PC-3 (cell line): ENCODE data around the gene PRDM12. TPM values are rescaled to one million over a fixed set of nuclear protein-coding genes. Genes with fewer than 3 reads are reported as not detected.

Source experiments
- ATAC-seq: fragments of 200-7000 bp; cut with Tn5 transposase; 2 replicates; pipeline ENCODE4 v1.9.1; 2020; ENCODE audit warnings: mild to moderate bottlenecking, moderate library complexity
- BruUV-seq: library from RNA; stranded (reverse); fragments of 400-500 nt; replicated peaks from 2 replicates; lab custom pipeline; 2021; lab: Mats Ljungman, UMichigan
- CTCF ChIA-PET: fragments of 300-600 bp; sonication (Branson Sonifier 250); formaldehyde crosslinking; loops from one replicate; lab custom pipeline; 2022; ENCODE audit warnings: antibody characterized with exemption; lab: Charles Lee
- POLR2A ChIA-PET: fragments of 300-600 bp; sonication (Branson Sonifier 250); formaldehyde crosslinking; loops from one replicate; lab custom pipeline; 2022; ENCODE audit warnings: antibody characterized with exemption; ENCODE audit not compliant: unreplicated experiment; lab: Charles Lee
- DNase-seq: peaks from one replicate; pipeline ENCODE4 v3.0.0-alpha.2; 2015
- H2AFZ ChIP-seq: fragments of 300-600 bp; sonication (generic); 2 replicates; pipeline ENCODE4 v1.6.0; 2016; ENCODE audit warnings: antibody characterized with exemption, low read length
- H3F3A ChIP-seq: fragments of 300-600 bp; sonication (generic); one replicate; pipeline ENCODE4 v1.6.0; 2017; ENCODE audit warnings: antibody characterized with exemption, low read length, control low read depth, mild to moderate bottlenecking; ENCODE audit not compliant: unreplicated experiment
- H3K27ac ChIP-seq: fragments of 300-600 bp; sonication (generic); 2 replicates; pipeline ENCODE4 v1.5.1; 2016; ENCODE audit warnings: mild to moderate bottlenecking, low read length
- H3K27me3 ChIP-seq: fragments of 300-600 bp; sonication (generic); 2 replicates; pipeline ENCODE4 v1.6.1; 2016; ENCODE audit warnings: low read length, mixed read lengths
- H3K36me3 ChIP-seq: fragments of 300-600 bp; sonication (generic); 2 replicates; pipeline ENCODE4 v1.6.1; 2016; ENCODE audit warnings: low read depth, mixed run types, low read length, mixed read lengths
- H3K4me1 ChIP-seq: fragments of 300-600 bp; sonication (generic); 2 replicates; pipeline ENCODE4 v1.5.1; 2016; ENCODE audit warnings: low read length; ENCODE audit not compliant: insufficient read depth
- H3K4me2 ChIP-seq: fragments of 300-600 bp; sonication (generic); 2 replicates; pipeline ENCODE4 v1.6.0; 2016; ENCODE audit warnings: low read length
- H3K4me3 ChIP-seq: fragments of 300-600 bp; sonication (generic); 2 replicates; pipeline ENCODE4 v1.5.1; 2016; ENCODE audit warnings: mild to moderate bottlenecking, low read length, mixed read lengths
- H3K79me2 ChIP-seq: fragments of 300-600 bp; sonication (generic); 2 replicates; pipeline ENCODE4 v1.6.1; 2017; ENCODE audit warnings: low read length, mixed read lengths
- H3K9ac ChIP-seq: fragments of 300-600 bp; sonication (generic); 2 replicates; pipeline ENCODE4 v1.6.0; 2016; ENCODE audit warnings: mild to moderate bottlenecking, low read length
- H3K9me2 ChIP-seq: fragments of 300-600 bp; sonication (generic); replicated peaks from 2 replicates; pipeline ENCODE4 v1.6.1; 2016; ENCODE audit warnings: mixed run types, low read length, mixed read lengths
- H3K9me3 ChIP-seq: fragments of 300-600 bp; sonication (generic); 2 replicates; pipeline ENCODE4 v1.6.1; 2016; ENCODE audit warnings: low read length, mixed read lengths
- H4K20me1 ChIP-seq: fragments of 300-600 bp; sonication (generic); 2 replicates; pipeline ENCODE4 v1.6.1; 2016; ENCODE audit warnings: low read length, mixed read lengths
- EZH2 ChIP-seq: fragments of 300-600 bp; sonication (generic); IDR thresholded peaks from one replicate; pipeline ENCODE4 v1.6.1; 2017; ENCODE audit warnings: antibody characterized with exemption, mild to moderate bottlenecking, low read length; ENCODE audit not compliant: unreplicated experiment
- EZH2phosphoT487 ChIP-seq: fragments of 300-600 bp; sonication (generic); IDR thresholded peaks from 2 replicates; pipeline ENCODE4 v1.6.1; 2018; ENCODE audit warnings: mild to moderate bottlenecking, antibody characterized with exemption, low read length, borderline replicate concordance
- intact Hi-C: fragments of 100-400 bp; cut with micrococcal nuclease; formaldehyde crosslinking; loops from 2 replicates; pipeline ENCODE4 v1.9.0; 2023
- total RNA-seq: library from RNA; depleted of rRNA; stranded (reverse); fragments of >200 nt; gene quantifications from 2 replicates; pipeline ENCODE4 v1.2.3, GENCODE V29; 2014
- TF ChIP-seq, protein P1 (sequence below): fragments of 300-600 bp; sonication (generic); conservative IDR thresholded peaks from 2 replicates; pipeline ENCODE4 v1.5.1; 2017; ENCODE audit warnings: antibody characterized with exemption, low read depth, mild to moderate bottlenecking, low read length

Gene PRDM12
- total RNA-seq, 1 experiment from 2014 or later: not detected

GRCh38 chr9:130701059-130702022 lies 36.9 kb downstream of the PRDM12 start:
- Histone ChIP-seq H3K9me3 (no peaks in the 10 kb centered on the region), H3K4me2 (no peak overlapping the region), H3K4me1 (no peaks in the 10 kb centered on the region), H3K27ac (no peak overlapping the region), H3F3A (no peaks in the 10 kb centered on the region), H3K27me3 (no peaks in the 10 kb centered on the region), H3K4me3 (no peak overlapping the region), H3K9me2 (no peaks in the 10 kb centered on the region), H4K20me1 (peaks cover 17% of the 10 kb centered on the region), H3K9ac (no peak overlapping the region), H2AFZ (no peak overlapping the region), H3K79me2 (peaks cover 29% of the 10 kb centered on the region), H3K36me3 (peaks cover 49% of the 10 kb centered on the region)
- TF ChIP-seq, protein P1, sequence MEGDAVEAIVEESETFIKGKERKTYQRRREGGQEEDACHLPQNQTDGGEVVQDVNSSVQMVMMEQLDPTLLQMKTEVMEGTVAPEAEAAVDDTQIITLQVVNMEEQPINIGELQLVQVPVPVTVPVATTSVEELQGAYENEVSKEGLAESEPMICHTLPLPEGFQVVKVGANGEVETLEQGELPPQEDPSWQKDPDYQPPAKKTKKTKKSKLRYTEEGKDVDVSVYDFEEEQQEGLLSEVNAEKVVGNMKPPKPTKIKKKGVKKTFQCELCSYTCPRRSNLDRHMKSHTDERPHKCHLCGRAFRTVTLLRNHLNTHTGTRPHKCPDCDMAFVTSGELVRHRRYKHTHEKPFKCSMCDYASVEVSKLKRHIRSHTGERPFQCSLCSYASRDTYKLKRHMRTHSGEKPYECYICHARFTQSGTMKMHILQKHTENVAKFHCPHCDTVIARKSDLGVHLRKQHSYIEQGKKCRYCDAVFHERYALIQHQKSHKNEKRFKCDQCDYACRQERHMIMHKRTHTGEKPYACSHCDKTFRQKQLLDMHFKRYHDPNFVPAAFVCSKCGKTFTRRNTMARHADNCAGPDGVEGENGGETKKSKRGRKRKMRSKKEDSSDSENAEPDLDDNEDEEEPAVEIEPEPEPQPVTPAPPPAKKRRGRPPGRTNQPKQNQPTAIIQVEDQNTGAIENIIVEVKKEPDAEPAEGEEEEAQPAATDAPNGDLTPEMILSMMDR: peak; percentile 92
- TF ChIP-seq EZH2 (no peak), EZH2phosphoT487 (no peak)
- intact Hi-C loops: no loop called here
- ATAC-seq: peak; percentile 93
- BruUV-seq: no TSS peak
- peak; percentile 62 for DNase-seq
- CTCF ChIA-PET: interaction anchor here (0.7 kb wide), 1 partner anchor 155 kb away, joined by 3 read pairs; no protein-coding TSS in a partner anchor
- POLR2A ChIA-PET: interaction anchor here (0.7 kb wide), 1 partner anchor 11 kb away, joined by 3 read pairs; no protein-coding TSS in a partner anchor

- no peaks in the 10 kb centered on the region for H3K9me2 ChIP-seq
- no TSS peak for BruUV-seq
- ChIA-PET POLR2A (no interaction called here), CTCF (no interaction called here)
- H3K27me3 ChIP-seq: no peaks in the 10 kb centered on the region
- H3K36me3 ChIP-seq: peaks cover 31% of the 10 kb centered on the region
- TF ChIP-seq, protein P1: no peak
- TF ChIP-seq EZH2 (no peak), EZH2phosphoT487 (no peak)
- ATAC-seq (no peak), DNase-seq (no peak)
- no peaks in the 10 kb centered on the region for H3F3A ChIP-seq
- peaks cover 9% of the 10 kb centered on the region; the same call in 1 of the 2 replicates for H4K20me1 ChIP-seq
- H3K4me1 ChIP-seq: no peaks in the 10 kb centered on the region
- H3K27ac ChIP-seq: no peak overlapping the region
- no peak overlapping the region for H3K9ac ChIP-seq
- H3K4me2 ChIP-seq: no peak overlapping the region
- H3K9me3 ChIP-seq: no peaks in the 10 kb centered on the region
- intact Hi-C loops: no loop called here
- H3K79me2 ChIP-seq: peaks cover 11% of the 10 kb centered on the region; the same call in 1 of the 2 replicates
- no peak overlapping the region for H3K4me3 ChIP-seq
- no peak overlapping the region for H2AFZ ChIP-seq
Measured at GRCh38 chr9:130703501-130703900, 39.1 kb downstream of the PRDM12 start.
